ENCODE measurements around the gene LRRC15.
A peak's percentile ranks its signal among the peaks of the same experiment; 100 is the strongest.

The LRRC15 gene

DNA sequence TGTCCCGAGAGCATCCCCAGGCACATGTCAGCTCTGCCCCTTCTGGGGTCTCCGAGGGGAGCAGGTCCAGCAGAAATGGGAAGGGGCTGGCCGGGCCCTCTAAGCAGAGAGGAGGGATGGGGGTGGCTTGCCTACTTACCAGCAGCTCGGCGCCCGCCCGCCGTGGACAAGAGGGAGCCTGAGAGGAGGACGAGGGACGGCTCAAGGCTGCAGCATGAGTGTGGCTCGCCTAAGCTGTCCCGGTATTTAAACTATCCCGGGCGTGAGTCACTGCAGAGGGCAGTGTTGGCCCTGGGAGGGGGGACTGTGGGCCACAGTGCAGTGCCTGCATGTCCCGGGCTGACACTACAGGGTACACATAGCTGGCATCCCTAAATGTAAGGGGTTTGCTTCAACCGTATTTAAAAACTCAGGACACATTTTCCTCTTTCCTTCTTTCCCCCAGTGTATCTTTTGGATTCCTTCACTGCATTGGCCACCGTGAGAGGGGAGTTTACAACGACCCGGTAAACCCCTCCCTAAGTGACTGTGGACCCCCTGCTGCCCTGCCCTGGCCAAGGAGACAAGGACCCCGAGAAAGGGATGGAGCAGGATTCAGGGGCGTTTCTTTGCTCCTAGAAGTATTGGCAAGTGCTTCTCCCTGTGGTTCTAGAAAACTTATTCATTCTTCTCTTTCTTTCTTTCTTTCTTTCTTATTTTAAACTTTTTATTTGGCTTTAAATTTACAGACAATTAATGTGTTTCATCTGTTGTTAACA is at the start of gene LRRC15:
Gene LRRC15, minus strand, starts transcription at position 222 of the 758 bp plus-strand sequence. CDS start 8,700 bp downstream, outside the sequence.
- DNase-seq: no peak

DNA sequence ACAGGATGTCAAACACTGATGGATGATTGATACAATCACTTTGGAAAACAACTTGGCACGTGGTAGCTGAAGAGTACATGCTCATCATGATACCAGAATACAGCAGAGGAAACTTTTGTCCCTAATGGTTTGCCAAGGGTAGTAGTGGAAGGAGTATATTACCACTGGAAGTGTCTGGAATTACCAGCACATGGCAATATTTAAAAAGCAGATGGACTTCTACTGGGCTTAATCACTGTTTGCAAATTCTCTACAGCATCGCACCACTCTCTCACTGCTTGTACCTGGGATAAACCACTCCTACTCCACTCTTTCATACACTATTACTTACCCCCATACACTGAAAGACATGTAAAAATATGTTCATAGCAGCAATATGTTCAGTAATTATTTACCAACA is 49.1 kb upstream of the LRRC15 start:
- no peak for DNase-seq

DNA sequence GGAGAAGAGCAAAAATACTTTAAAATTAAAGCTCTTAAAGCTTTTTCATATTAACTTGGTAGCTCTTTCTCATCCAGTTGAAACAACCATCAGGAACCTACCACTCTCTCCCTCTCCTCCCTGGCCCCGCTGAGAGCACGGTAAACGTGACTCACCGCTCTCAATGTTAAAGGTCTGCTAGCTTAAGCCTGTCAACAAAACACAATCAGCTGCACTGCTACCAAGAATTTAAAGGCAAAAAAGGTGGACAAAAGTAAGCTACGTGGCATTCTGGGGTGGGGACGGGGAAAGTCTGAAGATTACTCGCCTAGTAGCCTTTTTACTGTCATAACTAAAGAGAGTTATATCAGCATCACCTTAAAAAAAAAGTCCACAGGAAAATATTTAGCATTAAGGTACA is 37.9 kb upstream of the LRRC15 start:
- no peak for DNase-seq

DNA sequence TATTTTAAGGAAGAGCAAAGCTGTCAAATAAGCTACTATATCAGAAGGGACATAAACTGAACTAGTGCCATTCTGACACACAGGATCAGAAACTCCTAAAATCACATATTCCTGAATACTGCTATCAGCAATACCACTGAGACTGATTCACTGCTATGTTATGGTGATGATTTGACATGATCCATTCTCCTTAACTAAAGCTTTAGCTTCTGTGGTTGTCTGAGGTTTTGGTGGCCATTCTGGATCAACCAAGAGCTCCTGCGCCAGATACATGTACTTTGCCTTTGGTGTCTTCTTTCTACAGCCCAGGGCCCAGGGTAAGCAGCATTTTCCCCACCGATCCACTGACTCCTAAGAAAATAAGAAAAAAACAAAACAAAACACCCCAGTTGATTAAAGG is 36.2 kb upstream of the LRRC15 start:
- no peak for DNase-seq

DNA sequence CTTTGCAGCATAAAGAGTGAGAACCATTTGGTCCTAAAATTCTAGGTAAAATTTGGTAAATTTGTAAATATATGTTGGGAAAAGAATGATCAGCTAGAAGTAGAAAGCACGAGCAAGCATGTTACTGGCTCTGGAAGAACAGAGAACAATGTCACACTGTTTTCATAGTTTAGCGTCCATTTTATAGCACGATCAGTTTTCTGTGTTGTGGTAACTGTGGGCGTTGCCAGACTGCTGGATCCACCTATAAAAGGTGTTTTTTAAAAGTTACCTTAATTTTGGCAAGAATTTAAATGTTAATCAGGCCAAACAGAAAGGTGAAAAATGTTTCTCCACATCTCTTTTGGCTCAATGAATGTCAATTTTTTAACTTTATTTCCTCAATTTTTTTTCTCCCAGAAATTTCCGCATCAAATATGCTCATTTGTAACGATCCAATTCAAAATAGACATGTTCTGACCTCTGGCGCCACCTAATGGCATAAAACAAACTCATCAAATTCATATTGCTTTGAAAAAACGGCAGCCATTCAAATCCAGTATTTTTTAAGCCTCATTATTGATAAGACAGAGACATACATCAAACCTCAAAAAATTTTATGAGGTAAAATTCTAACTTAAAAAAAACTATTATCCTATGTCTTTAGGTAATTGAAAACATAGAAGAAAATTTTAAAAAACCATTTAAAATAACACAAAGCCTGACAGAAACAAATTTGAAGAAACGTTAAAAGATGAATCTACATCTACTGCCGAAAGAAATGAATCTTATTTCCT is 35.0 kb upstream of the LRRC15 start:
- DNase-seq: peak in 1 of 2 experiments; percentile 65

DNA sequence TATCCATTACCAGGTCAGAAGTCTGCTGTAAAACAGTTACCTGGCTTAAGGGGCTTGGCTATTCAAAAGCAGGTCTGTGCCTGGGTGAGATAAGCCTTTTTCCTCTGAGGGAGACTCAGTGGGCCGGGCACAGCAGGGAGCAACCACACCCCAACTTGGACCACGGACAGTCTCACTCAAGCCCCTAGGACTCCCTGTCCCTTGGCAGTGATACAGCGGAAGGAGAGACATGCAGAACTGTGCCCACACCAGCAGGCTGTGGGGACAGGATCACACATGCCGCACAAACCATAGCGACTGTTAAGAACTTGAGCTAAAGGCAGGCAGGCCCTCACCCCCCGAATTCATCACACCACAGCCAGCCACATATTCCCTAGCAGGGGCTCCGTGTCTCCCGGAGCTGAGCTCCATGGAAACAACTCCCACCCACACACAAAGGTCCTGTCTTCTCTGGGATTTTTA is 32.4 kb upstream of the LRRC15 start:
- no peak for DNase-seq

DNA sequence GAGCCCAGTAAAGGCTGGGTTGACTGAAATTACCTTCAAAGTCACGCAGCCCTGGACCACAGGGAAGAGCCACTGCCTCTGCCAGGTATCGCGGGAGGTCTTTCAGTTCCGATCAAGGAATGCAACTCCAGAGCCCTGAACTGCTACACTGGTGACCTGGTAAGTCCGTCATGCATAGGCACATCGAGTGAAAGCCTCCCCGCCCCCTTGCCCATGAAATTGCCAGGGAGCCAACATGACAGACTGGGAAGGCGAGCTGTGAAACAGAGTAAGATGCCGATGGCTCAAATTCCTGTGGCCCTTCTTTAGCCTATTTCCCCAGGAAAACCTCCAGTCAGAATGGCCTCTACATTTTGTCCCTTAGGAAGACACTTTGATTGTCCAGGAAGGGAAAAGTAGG is 31.8 kb upstream of the LRRC15 start:
- DNase-seq: no peak

DNA sequence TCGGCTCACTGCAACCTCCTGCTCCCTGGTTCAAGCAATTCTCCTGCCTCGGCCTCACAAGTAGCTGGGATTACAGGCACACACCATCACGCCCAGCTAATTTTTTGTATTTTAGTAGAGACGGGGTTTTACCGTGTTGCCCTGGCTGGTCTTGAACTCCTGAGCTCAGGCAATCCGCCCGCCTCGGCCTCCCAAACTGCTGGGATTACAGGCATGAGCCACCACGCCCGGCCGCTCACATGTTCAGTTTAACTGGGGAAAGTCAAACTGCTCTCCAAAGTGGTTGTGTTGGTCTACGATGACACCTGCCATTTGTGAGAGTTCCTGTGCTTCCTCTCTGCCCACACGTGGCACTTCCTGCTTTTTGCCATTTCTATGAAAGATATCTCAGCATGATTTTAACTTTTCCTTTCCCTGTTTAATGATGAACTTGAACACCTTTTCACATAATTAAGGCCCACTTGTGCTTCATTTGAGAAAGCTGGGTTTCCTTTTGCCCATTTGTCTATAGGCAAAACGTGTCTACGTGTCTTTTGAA is 30.4 kb upstream of the LRRC15 start:
- no peak for DNase-seq

DNA sequence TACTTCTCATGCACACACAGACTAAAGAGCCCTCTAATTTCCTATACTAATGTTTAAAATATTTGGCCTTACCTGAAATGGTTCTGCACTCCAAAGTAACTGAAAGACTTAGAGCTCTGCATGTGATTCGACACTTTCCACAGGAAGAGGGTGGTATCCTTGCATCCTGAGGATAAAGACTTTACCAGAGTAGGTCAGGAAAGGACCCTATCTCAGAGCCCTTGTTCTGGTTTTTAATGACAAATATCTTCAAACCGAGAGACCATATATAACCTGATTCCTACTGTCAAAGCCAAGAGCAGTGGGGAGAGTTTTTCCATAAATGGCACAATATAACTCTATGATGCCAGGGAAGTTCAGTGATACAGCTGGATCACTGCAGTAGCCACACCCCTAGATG is 29.6 kb upstream of the LRRC15 start, which contains the start of gene GP5:
Gene GP5, minus strand, starts transcription at position 101 of the 400 bp plus-strand sequence. CDS start 984 bp downstream, outside the sequence.
- DNase-seq: no peak

DNA sequence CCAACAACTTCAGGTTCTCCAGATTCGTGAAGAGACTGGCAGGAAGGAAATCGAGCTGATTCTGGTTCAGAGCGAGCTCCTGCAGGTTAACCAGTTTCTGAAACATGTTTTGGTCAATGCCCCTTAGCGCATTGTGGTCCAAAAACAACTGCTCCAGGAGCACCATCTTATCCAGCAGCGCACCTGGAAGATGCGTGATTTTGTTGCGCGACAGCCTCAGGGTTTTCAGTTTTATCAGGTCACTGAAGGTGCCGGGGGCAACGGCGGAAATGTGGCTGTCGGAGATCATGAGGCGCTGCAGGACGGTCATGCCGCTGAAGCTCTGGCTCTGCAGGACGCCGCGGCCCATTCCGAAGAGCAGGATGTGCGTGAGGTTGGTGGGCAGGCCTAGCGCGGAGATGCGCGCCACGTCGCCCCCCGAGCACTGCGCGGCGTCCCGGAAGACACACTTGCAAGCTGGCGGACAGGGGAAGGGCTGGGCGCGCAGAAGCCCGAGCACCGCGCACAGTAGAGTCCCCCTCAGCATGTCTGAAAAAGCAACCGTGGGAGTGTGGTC is 28.3 kb upstream of the LRRC15 start:
- peak; percentile 21 to 35 for DNase-seq

DNA sequence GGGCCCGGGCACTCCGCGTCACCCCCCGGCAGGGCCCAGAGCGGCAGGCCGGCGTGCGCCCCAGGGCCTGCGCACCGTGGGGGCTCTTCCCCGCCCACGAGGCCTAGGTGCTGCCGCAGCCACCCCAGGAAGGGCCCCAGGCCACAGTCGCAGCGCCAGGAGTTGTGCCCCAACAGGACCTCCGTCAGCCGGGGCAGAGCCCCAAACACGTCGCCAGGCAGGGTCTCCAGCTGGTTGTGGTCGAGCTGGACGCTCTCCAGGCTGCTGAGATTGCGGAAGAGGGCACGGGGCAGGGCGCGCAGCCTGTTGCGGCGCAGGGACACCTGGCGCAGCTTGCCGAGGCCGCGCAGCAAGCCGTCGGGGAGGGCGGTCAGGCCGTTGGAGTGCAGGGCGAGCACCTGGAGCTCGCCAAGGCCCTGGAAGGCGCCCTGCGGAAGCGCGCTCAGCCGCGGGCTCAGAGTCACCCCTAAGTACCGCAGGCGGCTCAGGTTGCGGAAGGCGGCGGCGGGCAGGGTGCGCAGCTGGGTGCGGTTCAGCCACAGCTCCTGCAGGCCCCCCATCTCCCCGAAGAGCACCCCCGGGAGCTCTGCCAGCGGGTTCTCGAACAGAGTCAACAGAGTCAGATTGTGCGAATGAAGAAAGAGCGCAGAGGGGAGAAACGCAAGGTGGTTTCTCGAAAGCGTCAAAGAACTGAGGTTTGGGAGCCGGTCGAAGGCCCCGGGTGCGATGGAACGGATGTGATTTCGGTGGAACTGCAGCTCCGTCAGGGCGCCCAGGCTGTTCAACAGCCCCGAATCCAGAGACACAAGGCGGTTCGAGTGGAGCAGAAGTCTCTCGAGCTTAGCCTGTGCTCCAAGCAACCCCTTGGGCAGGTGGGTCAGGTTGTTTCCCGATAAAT is 27.6 kb upstream of the LRRC15 start:
- peak in 1 of 2 experiments; percentile 53 for DNase-seq

DNA sequence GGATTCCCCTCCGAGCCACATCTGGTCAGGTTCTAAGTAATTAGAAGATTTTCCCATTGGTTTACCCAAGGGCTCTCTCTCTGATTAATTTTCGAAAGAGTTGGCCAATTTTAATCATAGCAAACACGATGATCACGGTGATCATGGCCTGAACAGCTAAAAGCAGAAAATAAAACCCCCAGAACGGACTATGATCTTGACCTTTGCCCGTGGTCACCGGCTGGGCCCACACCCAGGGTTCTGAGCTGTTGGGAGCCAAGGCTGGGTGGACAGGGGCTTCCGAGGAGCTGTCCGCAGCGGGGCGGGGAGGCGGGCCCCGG is 27.0 kb upstream of the LRRC15 start:
- DNase-seq: no peak

DNA sequence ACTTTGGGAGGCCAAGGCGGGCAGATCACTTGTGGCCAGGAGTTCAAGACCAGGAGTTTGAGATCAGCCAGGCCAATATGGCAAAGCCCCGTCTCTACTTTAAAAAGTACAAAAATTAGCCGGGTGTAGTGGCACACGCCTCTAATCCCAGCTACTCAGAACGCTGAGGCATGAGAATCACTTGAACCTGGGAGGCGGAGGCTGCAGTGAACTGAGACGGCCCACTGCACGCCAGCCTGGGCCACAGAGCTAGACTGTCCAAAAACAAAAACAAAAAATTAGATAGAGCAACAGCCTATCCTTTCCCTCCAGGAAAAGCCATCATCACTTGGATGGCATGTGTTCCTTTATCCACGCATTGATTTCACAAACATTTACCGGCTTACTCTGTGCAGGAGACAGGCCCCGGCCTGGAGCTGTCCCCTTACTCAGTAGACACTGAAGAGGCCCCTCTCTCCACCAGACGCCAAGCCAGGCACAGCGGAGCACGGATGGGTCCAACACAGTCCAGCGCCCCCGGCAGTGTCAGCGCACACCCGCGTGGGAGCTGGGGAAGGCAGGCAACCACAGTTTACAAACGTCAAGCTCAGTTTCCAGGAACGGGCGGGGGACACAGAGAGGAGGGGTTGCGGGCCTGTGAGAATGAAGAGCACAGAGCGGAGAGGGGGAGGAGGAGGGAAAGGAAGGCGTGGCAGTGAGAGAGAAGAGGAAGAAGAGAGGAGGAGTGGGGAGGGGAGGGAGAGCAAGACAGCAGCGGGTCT is 26.4 kb upstream of the LRRC15 start:
- DNase-seq: peak; percentile 37 to 50

DNA sequence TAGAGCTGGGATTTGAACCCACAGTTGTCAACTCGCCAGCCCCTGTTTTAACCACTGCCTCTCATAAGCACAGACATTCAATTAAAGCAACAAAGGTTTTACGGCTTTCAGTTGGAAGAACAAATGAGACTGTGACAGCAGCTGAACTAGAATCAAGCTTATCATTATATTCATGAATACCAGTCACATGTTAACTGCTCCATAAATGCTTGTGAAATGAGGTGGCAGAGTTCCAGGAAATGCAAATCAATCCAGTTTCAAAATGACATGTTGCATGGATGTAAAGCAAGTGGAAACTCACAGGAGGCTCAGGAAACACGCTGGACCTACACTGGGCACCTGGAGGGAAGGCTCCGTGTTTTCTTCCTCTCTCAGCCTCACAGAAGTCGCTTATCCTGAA is 25.7 kb upstream of the LRRC15 start:
- DNase-seq: no peak

DNA sequence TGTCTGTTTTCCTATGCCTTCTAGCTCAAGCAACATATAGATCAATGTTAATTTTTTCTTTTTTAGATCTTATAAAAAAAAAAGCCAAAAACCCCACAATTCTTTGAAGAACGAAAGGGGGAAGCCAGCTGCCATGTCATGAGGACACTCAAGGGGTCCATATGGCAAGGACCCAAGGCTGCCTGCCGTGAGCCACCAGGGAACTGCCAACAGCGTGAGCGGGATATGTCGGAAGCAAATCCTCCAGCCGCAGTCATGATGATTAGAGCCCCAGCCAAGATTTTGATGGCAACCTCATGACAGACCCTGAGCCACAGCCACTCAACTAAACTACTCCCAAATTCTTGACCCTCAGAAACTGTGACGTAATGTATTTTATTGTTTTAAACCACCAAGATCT is 23.0 kb upstream of the LRRC15 start:
- peak; percentile 40 to 71 for DNase-seq

DNA sequence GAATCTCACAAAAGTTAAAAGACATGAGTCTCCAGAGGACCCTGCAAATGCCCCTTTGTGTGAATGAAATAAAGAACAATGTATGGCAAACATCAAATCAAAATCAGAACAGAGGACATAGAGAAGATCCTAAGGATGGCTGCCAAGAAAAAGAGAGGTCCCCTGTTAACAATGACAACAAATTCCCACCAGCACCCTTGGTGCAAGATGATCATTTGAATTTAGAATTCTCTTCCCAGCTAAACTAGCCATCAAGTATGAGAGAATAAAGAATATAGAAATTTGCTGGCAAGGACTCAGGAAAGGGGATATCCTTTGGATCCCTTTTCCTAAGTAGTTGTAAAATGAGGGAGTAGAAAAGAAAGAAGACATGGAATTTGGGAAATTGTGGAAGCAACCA is 21.3 kb upstream of the LRRC15 start:
- DNase-seq: no peak

DNA sequence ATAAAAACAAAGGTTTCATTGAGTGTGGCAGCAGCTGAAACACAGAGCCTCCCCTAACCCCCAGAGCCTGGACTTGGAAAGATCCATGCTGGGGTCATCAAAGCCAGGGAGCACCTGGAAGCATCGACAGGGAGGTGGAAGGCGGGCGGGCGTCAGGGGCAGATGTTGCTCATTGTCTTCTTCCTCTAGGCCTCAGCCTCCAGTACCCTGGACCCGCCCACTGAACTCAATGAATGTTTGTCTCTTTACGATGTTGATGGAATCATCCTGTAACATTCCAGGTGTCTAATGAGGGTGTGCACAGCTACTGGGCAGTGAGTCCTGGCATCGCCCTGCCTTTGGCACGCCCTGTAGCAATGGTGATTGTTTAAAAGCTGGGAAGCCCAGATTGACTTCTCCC is 19.7 kb upstream of the LRRC15 start:
- no peak for DNase-seq

DNA sequence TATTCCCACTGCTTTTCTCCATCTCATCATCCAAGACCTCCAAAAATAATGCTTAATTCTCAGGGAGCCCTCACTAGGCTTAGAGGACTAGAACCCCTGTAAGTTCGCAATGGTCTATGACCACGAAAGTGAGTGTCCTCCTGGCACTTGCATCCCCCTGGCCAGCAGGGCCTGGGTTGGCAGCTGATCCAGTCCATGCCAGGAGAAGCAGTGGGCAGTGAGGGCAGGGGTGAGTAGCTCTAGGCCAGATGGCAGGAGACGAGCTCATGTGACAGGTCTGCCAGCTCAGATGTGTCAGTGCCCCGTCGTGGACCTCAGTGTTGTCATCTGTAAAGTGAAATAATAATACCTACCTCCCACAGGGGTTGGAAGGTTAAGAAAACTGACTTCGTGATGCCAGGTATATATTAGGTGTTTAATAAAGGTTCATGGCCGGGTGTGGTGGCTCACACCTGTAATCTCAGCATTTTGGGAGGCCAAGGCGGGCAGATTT is 18.4 kb upstream of the LRRC15 start:
- no peak for DNase-seq

DNA sequence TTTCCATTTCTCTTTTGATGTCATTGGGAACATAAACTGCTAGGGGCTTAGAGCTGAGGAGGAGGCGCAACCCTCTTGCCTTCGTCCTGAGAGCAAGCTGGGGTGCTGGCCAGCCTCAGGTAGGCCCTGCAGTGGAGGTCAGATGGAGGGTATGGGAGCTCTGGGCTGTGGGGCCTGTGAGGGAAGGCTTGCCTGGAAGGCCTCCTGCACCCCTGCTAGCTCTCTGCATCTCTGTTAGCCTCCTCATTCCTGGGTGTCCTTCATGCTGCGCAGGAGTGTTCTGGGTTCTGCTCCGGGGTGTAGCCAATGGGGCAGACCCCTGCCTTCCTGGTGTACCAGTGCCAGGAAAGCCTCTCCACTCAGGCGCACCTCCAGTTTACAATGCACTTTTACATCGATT is 17.7 kb upstream of the LRRC15 start:
- DNase-seq: no peak

DNA sequence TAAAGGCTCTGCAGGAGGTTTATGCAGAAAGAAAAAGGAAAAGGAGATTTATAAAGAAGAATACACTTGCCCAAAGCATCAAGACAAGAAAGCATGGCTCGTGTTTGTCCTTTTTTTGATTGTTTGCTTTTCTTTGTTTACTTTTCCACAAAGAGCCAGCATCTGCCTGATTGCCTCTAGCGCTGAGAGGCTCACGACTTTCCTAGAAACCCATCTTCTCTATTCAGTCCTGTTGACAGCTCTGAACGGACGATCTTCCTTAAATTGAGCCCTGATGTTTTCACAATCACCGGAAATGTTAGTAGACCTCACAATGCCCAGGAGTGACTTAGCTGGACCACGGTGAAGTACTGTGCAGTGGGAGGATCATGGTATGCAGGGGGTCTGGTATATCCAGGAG is 17.1 kb upstream of the LRRC15 start:
- no peak for DNase-seq

DNA sequence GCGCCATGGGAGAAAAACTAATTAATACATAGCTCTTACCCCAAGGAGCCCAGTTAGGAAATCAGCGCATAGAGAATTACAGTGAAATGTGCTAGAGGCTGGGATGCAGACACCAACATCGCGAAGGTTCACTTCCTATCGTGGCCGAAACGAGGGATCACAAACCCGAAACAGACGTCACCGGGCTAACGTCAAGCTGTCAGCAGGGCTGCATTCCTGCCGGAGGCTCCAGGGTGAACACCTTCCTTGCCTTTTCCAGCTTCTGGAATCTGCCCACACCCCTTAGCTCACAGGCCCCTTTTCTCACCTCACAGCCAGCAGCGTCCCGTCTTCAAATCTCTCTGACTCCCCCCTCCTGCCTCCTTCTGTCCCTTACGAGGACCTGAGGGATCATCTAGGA is 16.5 kb upstream of the LRRC15 start:
- no peak for DNase-seq

DNA sequence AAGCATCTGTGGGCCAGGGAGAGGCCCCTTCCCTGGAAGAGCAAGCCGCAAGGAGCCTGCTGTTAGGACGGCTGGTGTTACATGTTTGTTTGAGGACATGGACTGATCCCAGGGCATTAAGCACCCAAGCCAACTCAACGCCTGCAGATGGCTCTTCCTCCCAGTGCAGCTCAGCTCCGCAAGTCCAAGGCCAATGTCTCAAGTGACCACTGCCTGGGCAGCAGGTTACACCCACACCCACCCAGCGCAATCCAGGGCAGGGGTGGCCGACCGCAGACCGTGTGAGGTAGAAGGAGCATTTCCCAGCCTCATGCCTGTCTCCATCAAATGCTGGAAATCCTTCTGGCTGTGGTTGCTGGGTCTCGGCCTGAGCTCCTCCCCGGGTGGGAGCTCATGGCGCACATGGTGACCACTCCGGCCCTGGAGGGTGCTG is 15.0 kb upstream of the LRRC15 start:
- no peak for DNase-seq

Measured in NCI-H524 (cell line).